GM19468 (cell line): ENCODE measurements around the gene PDE10A.
"Not testable (repeated sequence)": the region's sequence is repeated elsewhere in the genome, so short reads cannot be mapped to it uniquely, and the experiment has no call there.

Experiments used
- ATAC-seq: cut with Tn5 transposase; IDR thresholded peaks from one replicate; pipeline ENCODE4 v1.9.1; 2021; ENCODE audit warnings: mild to moderate bottlenecking, moderate library complexity, moderate number of reproducible peaks; ENCODE audit not compliant: unreplicated experiment; ENCODE audit errors: extremely low read depth

The PDE10A gene

DNA sequence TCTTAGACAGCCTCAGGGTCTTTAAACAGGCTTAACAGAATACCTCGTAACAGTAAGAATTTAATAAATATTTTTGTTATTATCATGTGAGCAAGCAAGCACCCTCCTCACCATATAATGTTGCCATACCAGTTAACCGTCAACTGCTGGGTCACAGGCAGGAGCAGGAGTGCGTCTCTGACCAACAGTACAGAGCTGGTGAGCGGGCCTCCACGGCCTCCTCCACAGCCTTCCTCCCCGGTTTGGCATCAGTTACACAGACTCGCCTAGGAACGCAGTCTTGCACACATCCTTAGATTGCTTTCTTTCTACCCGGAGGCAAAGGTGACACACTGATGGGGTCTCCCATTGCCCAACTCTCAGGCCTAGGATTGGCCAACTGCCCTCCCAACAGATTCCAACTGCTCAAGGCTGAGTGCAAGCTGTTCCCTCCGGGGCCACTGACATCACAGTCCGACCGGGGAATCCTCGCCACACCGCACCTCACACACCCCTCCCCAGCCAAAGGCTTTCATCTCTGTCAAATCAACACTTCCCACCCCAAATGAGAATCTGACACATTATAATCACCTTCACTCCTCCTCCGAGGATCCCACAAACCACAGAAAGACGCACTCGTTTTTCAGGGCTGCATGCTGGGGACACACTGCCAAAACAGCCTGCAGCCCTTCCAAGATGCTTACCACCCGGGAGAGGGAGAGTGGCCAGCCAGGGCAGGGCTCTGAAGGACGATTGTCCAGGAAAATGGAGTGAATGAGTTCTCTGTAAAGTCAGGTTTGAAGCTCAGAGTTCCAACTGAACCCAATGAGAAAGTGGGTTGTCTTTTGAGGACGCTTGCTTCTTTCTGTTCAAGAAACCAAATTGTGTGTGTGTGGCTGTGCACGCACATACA is 63.2 kb downstream of the PDE10A start:
- ATAC-seq = no peak

DNA sequence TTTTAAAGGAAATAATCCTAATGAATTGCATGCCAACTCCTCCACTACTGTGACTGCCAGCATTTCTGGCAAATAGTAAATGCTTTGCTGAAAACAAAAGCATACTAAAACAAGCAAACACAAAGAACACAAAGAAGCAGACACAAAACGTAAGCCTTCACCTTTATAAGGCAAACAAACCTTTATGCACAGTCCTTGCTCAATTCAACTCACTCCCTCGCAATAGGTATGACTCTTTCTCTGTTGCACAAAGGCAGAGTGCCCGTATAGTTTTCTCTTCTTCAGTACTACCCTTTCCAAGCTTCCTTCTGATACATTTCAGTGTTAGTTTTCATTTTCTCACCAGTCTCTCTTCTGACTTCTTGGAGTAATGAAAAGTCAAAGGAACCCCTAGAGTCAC is 63.9 kb downstream of the PDE10A start:
- ATAC-seq = no peak

DNA sequence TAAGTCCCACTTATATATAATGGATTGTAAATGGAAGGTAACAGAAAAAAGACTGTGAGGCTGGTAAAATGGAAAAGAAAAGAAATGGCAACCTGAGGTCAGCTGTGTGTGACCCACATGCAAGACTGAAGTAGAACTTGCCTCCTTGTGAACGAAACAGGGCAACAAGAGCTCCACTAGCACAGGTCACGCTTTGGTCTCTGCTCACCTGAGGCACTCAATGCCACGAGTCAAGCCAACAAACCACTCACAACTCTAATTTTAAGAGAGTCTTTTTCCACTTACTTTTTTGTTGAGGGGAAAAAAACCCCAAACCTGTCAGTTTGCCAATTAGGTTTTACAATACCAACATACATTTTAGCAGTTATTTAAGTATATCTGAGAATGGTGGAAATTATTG is 65.2 kb downstream of the PDE10A start:
- ATAC-seq = no peak

GRCh38 chr6:165594584-165595333 is 68.3 kb downstream of the PDE10A start:
- ATAC-seq = no peak

DNA sequence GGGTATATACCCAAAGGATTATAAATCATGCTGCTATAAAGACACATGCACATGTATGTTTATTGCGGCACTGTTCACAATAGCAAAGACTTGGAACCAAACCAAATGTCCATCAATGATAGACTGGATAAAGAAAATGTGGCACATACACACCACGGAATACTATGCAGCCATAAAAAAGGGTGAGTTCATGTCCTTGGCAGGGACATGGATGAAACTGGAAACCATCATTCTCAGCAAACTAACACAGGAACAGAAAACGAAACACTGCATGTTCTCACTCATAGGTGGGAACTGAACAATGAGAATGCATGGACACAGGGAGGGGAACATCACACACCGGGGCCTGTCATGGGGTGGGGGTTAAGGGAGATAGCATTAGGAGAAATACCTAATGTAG is 70.1 kb downstream of the PDE10A start:
- not testable (repeated sequence) for ATAC-seq

DNA sequence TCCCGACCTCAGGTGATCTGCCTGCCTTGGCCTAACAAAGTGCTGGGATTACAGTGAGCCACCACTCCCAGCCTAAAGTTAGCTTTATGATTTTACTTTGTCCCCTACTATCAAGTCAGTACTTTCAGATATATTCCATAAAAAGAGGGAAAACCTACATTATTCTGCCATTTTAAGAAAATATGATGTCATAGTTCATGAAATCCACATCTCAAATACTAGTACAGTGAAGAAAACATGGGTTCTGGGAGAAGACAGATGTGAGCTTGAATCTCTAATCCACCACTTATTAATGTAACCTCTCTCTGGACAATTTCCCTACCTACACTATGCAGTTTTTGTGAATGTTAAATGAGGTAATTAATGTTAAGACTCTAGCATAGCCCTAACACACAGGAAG is 74.5 kb downstream of the PDE10A start:
- ATAC-seq = no peak

- ATAC-seq = no peak
Observed at GRCh38 chr6:165587206-165587605, 75.8 kb downstream of the PDE10A start.

GRCh38 chr6:165586706-165587105 is 76.3 kb downstream of the PDE10A start:
- no peak for ATAC-seq

- no peak for ATAC-seq
Observed at GRCh38 chr6:165585060-165585459, 78.0 kb downstream of the PDE10A start.

DNA sequence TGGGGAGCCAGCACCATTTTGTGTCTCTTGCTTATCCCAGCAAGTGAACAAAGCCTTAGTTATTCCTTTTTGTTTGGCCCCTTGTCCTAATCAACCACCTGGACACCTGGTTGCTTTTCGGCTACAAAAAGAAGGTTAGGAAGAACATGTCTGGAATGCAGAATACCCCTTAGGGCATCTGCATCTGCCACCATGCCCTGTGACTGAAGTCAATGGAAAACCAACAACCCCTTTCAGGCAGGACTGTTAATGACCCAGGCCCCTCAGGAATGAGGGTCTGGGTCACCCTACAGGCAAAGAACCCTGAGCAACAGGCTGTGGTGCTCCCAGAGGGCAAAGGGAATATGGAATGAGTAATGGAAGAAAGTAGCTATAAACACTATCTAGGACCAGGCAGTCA is 78.5 kb downstream of the PDE10A start:
- no peak for ATAC-seq

- no peak for ATAC-seq
Observed at GRCh38 chr6:165581678-165582077, 81.4 kb downstream of the PDE10A start.

DNA sequence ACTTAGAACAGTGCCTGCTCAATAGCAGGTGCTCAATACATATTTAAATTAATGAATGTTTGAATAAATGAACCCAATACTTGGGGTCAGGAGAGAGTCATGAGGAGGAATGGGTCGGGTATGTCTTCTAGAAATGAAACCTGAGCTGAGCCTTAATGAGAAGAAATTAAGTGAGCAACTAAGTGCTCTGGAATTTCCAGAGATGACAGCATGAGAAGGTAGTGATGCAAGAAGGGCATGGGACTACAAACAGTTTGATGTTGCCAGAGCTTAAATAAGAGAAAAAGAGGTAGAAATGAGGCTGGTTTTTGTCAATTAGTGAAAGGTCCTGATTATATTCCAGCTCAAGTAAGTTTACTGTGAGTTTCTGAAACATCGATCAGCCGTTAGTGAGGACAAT is 82.9 kb downstream of the PDE10A start:
- no peak for ATAC-seq

DNA sequence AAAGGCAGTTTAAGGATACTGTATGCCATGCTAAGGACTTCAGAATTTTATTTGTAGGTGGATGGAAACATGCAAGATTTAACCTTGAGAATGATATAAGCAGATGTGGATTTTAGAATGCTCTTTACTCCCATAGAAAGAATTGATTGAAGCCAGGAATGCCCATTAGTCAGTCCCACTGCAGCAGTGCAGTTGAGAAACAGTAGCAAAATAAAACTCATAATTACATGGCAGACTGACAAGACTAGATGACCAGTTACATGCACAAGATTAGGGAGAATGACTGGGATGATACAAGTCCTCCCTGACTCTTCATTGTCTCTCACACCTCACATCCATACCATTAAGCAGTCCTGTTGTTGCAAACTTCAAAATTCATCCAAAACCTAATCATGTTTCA is 83.9 kb downstream of the PDE10A start:
- ATAC-seq = no peak

- no peak for ATAC-seq
Observed at GRCh38 chr6:165577556-165577955, 85.5 kb downstream of the PDE10A start.

DNA sequence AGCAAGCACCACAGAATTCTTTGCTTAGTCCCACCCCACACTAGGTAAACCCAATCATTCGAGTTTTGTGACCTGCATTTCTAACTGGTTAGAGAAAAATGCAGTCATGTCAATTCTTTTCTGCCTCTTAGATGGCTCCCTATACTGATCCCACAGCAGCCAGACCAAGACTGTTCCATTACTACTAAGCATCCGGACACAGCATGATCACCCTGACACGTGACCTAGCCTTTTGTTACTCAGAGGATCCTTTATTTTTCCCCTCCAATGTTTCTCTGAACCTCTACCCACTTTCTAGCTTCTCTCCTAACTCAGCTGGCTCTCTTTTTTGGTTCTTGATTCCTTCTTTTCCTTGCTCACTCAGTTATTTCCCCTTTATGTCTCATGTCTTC is 87.9 kb downstream of the PDE10A start:
- no peak for ATAC-seq

- ATAC-seq = no peak
Observed at GRCh38 chr6:165574220-165575157, 88.6 kb downstream of the PDE10A start.

DNA sequence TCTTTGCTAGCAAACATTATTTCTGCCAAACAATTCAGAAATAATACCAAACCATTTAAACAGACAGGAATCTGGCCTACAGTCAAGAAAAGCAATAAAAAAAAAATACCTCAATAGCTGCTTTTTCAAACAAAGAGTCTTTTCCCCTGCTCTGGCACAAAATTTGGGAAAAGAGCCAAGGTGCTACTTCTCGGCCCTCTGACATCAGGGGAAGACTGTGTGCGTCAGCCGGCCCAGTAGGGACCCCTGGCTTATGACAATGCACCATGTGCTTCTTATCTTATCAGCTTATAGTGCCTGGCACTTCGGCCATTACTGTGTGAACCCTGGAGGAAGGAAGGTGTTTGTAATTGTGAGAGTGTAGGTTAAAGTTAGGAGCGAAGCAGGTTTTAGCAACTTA is 89.4 kb downstream of the PDE10A start:
- ATAC-seq = no peak

- ATAC-seq = peak; percentile 87
Observed at GRCh38 chr6:165571721-165572132, 91.3 kb downstream of the PDE10A start.

- ATAC-seq = no peak
Observed at GRCh38 chr6:165571068-165571682, 91.9 kb downstream of the PDE10A start.

- ATAC-seq = no peak
Observed at GRCh38 chr6:165568326-165568725, 94.7 kb downstream of the PDE10A start.
